MM.1S (cell line): Measurements from ENCODE around the gene RCAN1.

Experiments
- DNase-seq: peaks from one replicate; pipeline ENCODE4 v3.0.0-alpha.2; 2015
- H2AFZ ChIP-seq: fragments of 300-600 bp; sonication (generic); 2 replicates; pipeline ENCODE4 v1.6.0; 2016; ENCODE audit warnings: antibody characterized with exemption, low read length
- H3F3A ChIP-seq: fragments of 300-600 bp; sonication (generic); 2 replicates; pipeline ENCODE4 v1.6.1; 2016; ENCODE audit warnings: mild to moderate bottlenecking, antibody characterized with exemption, low read length, moderate library complexity, mixed read lengths; ENCODE audit not compliant: insufficient read depth
- H3K27ac ChIP-seq: fragments of 300-600 bp; sonication (generic); 2 replicates; pipeline ENCODE4 v1.5.1; 2016; ENCODE audit warnings: mild to moderate bottlenecking, low read length
- H3K27me3 ChIP-seq: fragments of 300-600 bp; sonication (generic); replicated peaks from 2 replicates; pipeline ENCODE4 v1.6.0; 2016; ENCODE audit warnings: low read length; ENCODE audit not compliant: insufficient read depth
- H3K36me3 ChIP-seq: fragments of 300-600 bp; sonication (generic); replicated peaks from 2 replicates; pipeline ENCODE4 v1.6.1; 2016; ENCODE audit warnings: mild to moderate bottlenecking, low read length, mixed read lengths; ENCODE audit not compliant: insufficient read depth
- H3K4me1 ChIP-seq: fragments of 300-600 bp; sonication (generic); 2 replicates; pipeline ENCODE4 v1.6.1; 2016; ENCODE audit warnings: low read length, mixed read lengths
- H3K4me2 ChIP-seq: fragments of 300-600 bp; sonication (generic); 2 replicates; pipeline ENCODE4 v1.6.0; 2016; ENCODE audit warnings: low read depth, low read length
- H3K4me3 ChIP-seq: fragments of 300-600 bp; sonication (generic); 2 replicates; pipeline ENCODE4 v1.5.1; 2016; ENCODE audit warnings: low read length, mixed read lengths
- H3K79me2 ChIP-seq: fragments of 300-600 bp; sonication (generic); 2 replicates; pipeline ENCODE4 v1.6.1; 2016; ENCODE audit warnings: mixed run types, low read length, mixed read lengths
- H3K9ac ChIP-seq: fragments of 300-600 bp; sonication (generic); 2 replicates; pipeline ENCODE4 v1.6.1; 2016; ENCODE audit warnings: low read length, mixed read lengths
- H3K9me2 ChIP-seq: fragments of 300-600 bp; sonication (generic); replicated peaks from 2 replicates; pipeline ENCODE4 v1.6.1; 2016; ENCODE audit warnings: mild to moderate bottlenecking, low read length, mixed read lengths; ENCODE audit not compliant: insufficient read depth
- H3K9me3 ChIP-seq: fragments of 300-600 bp; sonication (generic); replicated peaks from 2 replicates; pipeline ENCODE4 v1.6.1; 2016; ENCODE audit warnings: mild to moderate bottlenecking, low read length, mixed read lengths; ENCODE audit not compliant: insufficient read depth
- H4K20me1 ChIP-seq: fragments of 300-600 bp; sonication (generic); 2 replicates; pipeline ENCODE4 v1.6.1; 2016; ENCODE audit warnings: mild to moderate bottlenecking, low read length, moderate library complexity, mixed read lengths; ENCODE audit not compliant: insufficient read depth
- CTCF ChIP-seq: fragments of 300-600 bp; sonication (generic); IDR thresholded peaks from 2 replicates; pipeline ENCODE4 v1.5.1; 2016; ENCODE audit warnings: antibody characterized with exemption, low read length, mixed read lengths
- EZH2 ChIP-seq: fragments of 300-600 bp; sonication (generic); optimal IDR thresholded peaks from 2 replicates; pipeline ENCODE3; 2017; ENCODE audit warnings: low read depth, mild to moderate bottlenecking, antibody characterized with exemption, low read length, mixed read lengths
- EZH2phosphoT487 ChIP-seq: fragments of 300-600 bp; sonication (generic); IDR thresholded peaks from 2 replicates; pipeline ENCODE4 v1.6.1; 2018; ENCODE audit warnings: antibody characterized with exemption, low read length

Gene RCAN1

DNA sequence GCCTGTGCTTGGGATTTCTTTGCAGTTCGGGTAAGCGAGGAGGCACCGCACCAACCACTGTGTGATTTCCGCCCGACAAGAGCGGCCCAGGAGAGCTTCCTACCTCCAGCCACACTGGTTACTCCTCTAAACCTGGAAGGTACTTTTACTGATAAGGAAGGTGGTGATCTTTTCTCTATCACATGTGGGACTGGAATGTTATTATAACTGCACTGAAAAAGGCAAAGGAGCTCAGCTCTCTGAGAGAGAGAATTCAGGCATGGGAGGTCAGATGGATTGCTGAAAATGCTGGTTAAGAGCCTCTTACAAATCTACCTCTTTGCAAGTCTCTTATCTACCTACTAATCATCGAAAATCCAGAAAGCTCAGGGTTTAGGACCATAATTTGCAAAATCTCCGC is 95.2 kb downstream of the RCAN1 start:
- no peaks in the 10 kb centered on the region for H3K4me1 ChIP-seq
- H3K9me3 ChIP-seq = no peaks in the 10 kb centered on the region
- H3K27me3 ChIP-seq = no peaks in the 10 kb centered on the region
- H4K20me1 ChIP-seq = no peaks in the 10 kb centered on the region
- H3K9me2 ChIP-seq = no peaks in the 10 kb centered on the region
- H3K4me3 ChIP-seq = no peak overlapping the region
- H3K4me2 ChIP-seq = no peak overlapping the region
- DNase-seq = no peak
- no peaks in the 10 kb centered on the region for H3F3A ChIP-seq
- no peak overlapping the region for H3K27ac ChIP-seq
- no peak overlapping the region for H3K9ac ChIP-seq
- no peak overlapping the region for H2AFZ ChIP-seq
- TF ChIP-seq EZH2 (no peak), EZH2phosphoT487 (no peak), CTCF (no peak)
- no peaks in the 10 kb centered on the region for H3K79me2 ChIP-seq
- no peaks in the 10 kb centered on the region for H3K36me3 ChIP-seq

GRCh38 chr21:34519016-34519415 is 95.9 kb downstream of the RCAN1 start:
- H3K9me3 ChIP-seq = no peaks in the 10 kb centered on the region
- H3K9ac ChIP-seq = no peak overlapping the region
- no peak for DNase-seq
- no peaks in the 10 kb centered on the region for H3K4me1 ChIP-seq
- TF ChIP-seq EZH2phosphoT487 = no peak
- TF ChIP-seq CTCF = no peak
- TF ChIP-seq EZH2 = no peak
- H3K4me3 ChIP-seq = no peak overlapping the region
- no peak overlapping the region for H3K27ac ChIP-seq
- no peak overlapping the region for H3K4me2 ChIP-seq
- H3K79me2 ChIP-seq = no peaks in the 10 kb centered on the region
- no peak overlapping the region for H2AFZ ChIP-seq
- no peaks in the 10 kb centered on the region for H4K20me1 ChIP-seq
- H3K9me2 ChIP-seq = no peaks in the 10 kb centered on the region
- H3K36me3 ChIP-seq = no peaks in the 10 kb centered on the region
- no peaks in the 10 kb centered on the region for H3K27me3 ChIP-seq
- no peaks in the 10 kb centered on the region for H3F3A ChIP-seq

DNA sequence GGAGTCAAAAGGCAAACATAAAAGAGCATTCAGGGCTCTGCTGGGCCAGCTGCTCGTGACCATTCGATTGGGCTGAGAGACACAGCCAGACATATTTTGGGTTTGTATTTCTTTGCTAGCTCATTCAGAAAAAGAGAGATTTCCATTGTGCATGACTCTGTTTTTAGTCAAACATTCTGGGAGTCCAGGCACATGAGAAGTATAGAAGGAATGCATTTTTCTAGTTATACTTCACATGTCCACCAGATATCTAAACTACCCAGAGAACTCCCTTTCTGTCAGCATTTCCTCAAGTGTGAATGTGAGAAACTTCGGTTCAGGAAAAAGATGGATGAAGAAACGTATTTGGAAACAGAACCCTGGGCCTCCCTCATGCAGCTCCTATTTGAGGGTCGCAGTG is 96.6 kb downstream of the RCAN1 start:
- no peaks in the 10 kb centered on the region for H4K20me1 ChIP-seq
- DNase-seq = no peak
- no peaks in the 10 kb centered on the region for H3F3A ChIP-seq
- H3K27ac ChIP-seq = no peak overlapping the region
- no peaks in the 10 kb centered on the region for H3K36me3 ChIP-seq
- no peaks in the 10 kb centered on the region for H3K9me2 ChIP-seq
- H3K4me1 ChIP-seq = no peaks in the 10 kb centered on the region
- H3K4me3 ChIP-seq = no peak overlapping the region
- no peaks in the 10 kb centered on the region for H3K27me3 ChIP-seq
- H3K9ac ChIP-seq = no peak overlapping the region
- no peak overlapping the region for H2AFZ ChIP-seq
- no peak for TF ChIP-seq EZH2
- TF ChIP-seq CTCF = no peak
- TF ChIP-seq EZH2phosphoT487 = no peak
- no peaks in the 10 kb centered on the region for H3K79me2 ChIP-seq
- no peak overlapping the region for H3K4me2 ChIP-seq
- H3K9me3 ChIP-seq = no peaks in the 10 kb centered on the region
